Stimulated activated CD4-positive, alpha-beta T cell treated with anti-CD3 and anti-CD28 coated beads, Interleukin-1b, Interleukin-23, amount 100 ng/mL, for 24 hours (primary cell): ENCODE data around the gene ADAMTS17.

Source experiments
- DNase-seq, 4 experiments: peaks; one replicate each; pipeline ENCODE4 v3.0.0-alpha.2; 2020; ENCODE audit warnings: low read depth in 4 of 4, low spot score in 1 of 4

The ADAMTS17 gene

GRCh38 chr15:100033140-100033857 is 308.5 kb downstream of the ADAMTS17 start:
- no peak for DNase-seq

GRCh38 chr15:100032358-100033085 is 309.3 kb downstream of the ADAMTS17 start:
- DNase-seq = no peak

GRCh38 chr15:100031665-100032357 is 310.0 kb downstream of the ADAMTS17 start:
- no peak for DNase-seq

- no peak for DNase-seq
Observed at GRCh38 chr15:100030586-100031229, 311.1 kb downstream of the ADAMTS17 start.

- no peak for DNase-seq
Observed at GRCh38 chr15:100029868-100030479, 311.8 kb downstream of the ADAMTS17 start.

GRCh38 chr15:100029045-100029444 is 312.7 kb downstream of the ADAMTS17 start:
- no peak for DNase-seq

GRCh38 chr15:100026041-100026440 is 315.7 kb downstream of the ADAMTS17 start:
- no peak for DNase-seq

- no peak for DNase-seq
Observed at GRCh38 chr15:100022806-100023205, 319.0 kb downstream of the ADAMTS17 start.

GRCh38 chr15:100022391-100022790 is 319.4 kb downstream of the ADAMTS17 start:
- DNase-seq = no peak

- DNase-seq = no peak
Observed at GRCh38 chr15:100021653-100022052, 320.1 kb downstream of the ADAMTS17 start.

- DNase-seq = no peak
Observed at GRCh38 chr15:100020614-100021013, 321.2 kb downstream of the ADAMTS17 start.

GRCh38 chr15:100020189-100020588 is 321.6 kb downstream of the ADAMTS17 start:
- no peak for DNase-seq

- no peak for DNase-seq
Observed at GRCh38 chr15:100019601-100020000, 322.2 kb downstream of the ADAMTS17 start.

GRCh38 chr15:100018191-100018590 is 323.6 kb downstream of the ADAMTS17 start:
- no peak for DNase-seq

GRCh38 chr15:100017140-100017539 is 324.6 kb downstream of the ADAMTS17 start:
- DNase-seq = no peak

GRCh38 chr15:100016632-100017031 is 325.1 kb downstream of the ADAMTS17 start:
- DNase-seq = no peak

- no peak for DNase-seq
Observed at GRCh38 chr15:100011235-100011634, 330.5 kb downstream of the ADAMTS17 start.

- no peak for DNase-seq
Observed at GRCh38 chr15:100009372-100009771, 332.4 kb downstream of the ADAMTS17 start.

GRCh38 chr15:100008258-100008657 is 333.5 kb downstream of the ADAMTS17 start:
- no peak for DNase-seq

GRCh38 chr15:100007609-100008008 is 334.2 kb downstream of the ADAMTS17 start:
- DNase-seq = no peak

- no peak for DNase-seq
Observed at GRCh38 chr15:100005715-100006114, 336.1 kb downstream of the ADAMTS17 start.
